BE2C (cell line): ENCODE results near the gene TEX47. TPM values are rescaled to one million over a fixed set of nuclear protein-coding genes. Genes with fewer than 3 reads are reported as not detected.

Experiments used
- DNase-seq: peaks from one replicate; pipeline ENCODE4 v3.0.0-alpha.2; 2020
- H3K27me3 ChIP-seq: fragments of 250-450 bp; sonication (Bioruptor Pico); 2 replicates; pipeline ENCODE4 v1.5.1; 2020; ENCODE audit warnings: mild to moderate bottlenecking
- H3K36me3 ChIP-seq: fragments of 250-450 bp; sonication (Bioruptor Pico); 2 replicates; pipeline ENCODE4 v1.5.1; 2020; ENCODE audit warnings: mild to moderate bottlenecking
- H3K4me1 ChIP-seq: fragments of 250-450 bp; sonication (Bioruptor Pico); 2 replicates; pipeline ENCODE4 v1.5.1; 2020
- H3K4me3 ChIP-seq: 2 replicates; pipeline ENCODE4 v1.5.1; 2011; ENCODE audit warnings: low read depth, low read length
- H3K9me3 ChIP-seq: fragments of 250-450 bp; sonication (Bioruptor Pico); 2 replicates; pipeline ENCODE4 v1.5.1; 2020
- polyA plus RNA-seq: library from polyadenylated mRNA; unstranded; fragments of >200 nt; gene quantifications from one replicate; pipeline ENCODE4 v1.2.1, GENCODE V29; 2012; ENCODE audit warnings: low read depth, missing spikeins; ENCODE audit not compliant: insufficient read length, insufficient read depth
- TF ChIP-seq, protein P1 (sequence below): IDR thresholded peaks from 2 replicates; pipeline ENCODE4 v1.5.1; 2012; ENCODE audit warnings: mild to moderate bottlenecking, low read depth, low read length

Gene TEX47
- not detected for polyA plus RNA-seq

DNA sequence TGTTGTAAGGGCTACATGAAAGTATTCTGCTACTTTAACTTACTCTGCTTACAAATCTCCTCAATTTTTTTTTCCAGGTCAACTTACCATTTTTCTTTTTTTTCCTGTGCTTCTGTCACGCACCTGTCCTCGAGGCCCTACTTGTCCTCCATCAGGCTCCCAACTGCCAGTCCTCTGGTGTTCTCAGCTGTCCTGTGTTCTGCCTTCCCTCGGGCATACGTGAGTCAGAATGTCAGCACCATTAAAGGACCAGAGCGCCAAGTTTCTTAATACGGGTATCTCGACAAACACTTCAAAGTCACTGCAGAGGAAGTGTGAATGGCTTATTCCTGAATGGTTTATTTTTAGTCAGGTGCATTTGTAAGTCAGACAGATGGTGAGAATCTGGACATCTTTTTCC is at the start of gene TEX47:
Gene TEX47 (minus strand): TSS at position 185 of the 400 bp plus-strand sequence. CDS start 795 bp downstream, outside the sequence.
- TF ChIP-seq, protein P1, sequence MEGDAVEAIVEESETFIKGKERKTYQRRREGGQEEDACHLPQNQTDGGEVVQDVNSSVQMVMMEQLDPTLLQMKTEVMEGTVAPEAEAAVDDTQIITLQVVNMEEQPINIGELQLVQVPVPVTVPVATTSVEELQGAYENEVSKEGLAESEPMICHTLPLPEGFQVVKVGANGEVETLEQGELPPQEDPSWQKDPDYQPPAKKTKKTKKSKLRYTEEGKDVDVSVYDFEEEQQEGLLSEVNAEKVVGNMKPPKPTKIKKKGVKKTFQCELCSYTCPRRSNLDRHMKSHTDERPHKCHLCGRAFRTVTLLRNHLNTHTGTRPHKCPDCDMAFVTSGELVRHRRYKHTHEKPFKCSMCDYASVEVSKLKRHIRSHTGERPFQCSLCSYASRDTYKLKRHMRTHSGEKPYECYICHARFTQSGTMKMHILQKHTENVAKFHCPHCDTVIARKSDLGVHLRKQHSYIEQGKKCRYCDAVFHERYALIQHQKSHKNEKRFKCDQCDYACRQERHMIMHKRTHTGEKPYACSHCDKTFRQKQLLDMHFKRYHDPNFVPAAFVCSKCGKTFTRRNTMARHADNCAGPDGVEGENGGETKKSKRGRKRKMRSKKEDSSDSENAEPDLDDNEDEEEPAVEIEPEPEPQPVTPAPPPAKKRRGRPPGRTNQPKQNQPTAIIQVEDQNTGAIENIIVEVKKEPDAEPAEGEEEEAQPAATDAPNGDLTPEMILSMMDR, result no peak
- Histone ChIP-seq H3K4me3 (no peak within 1 kb of the TSS), H3K27me3 (no peaks in the 10 kb centered on the region; the same call in 1 of the 2 replicates), H3K36me3 (no peaks in the 10 kb centered on the region), H3K4me1 (no peaks in the 10 kb centered on the region), H3K9me3 (no peaks in the 10 kb centered on the region)
- DNase-seq, result no peak

DNA sequence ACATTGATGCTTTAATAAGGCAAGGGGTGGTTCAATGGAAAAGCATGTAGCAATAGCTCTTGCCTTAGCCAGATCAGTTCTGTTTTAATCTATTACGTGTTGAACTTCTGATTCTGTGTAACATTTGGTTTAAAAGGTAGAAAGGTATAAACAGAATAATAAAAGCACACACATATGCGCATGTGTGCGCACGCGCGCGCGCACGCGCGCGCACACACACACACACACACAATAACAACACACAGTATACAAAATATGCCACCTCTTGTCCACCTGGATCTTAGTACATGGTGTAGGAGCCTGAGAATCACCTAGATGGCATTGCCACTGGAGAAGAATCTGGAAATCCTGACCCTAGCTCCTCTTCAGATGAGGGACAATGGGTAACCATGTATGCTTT is 49.6 kb upstream of the TEX47 start:
- DNase-seq, result no peak
- Histone ChIP-seq H3K27me3 (no peaks in the 10 kb centered on the region), H3K9me3 (no peaks in the 10 kb centered on the region), H3K36me3 (no peaks in the 10 kb centered on the region), H3K4me1 (peaks cover 9% of the 10 kb centered on the region; the same call in 1 of the 2 replicates), H3K4me3 (no peak overlapping the region)
- TF ChIP-seq, protein P1, result no peak

DNA sequence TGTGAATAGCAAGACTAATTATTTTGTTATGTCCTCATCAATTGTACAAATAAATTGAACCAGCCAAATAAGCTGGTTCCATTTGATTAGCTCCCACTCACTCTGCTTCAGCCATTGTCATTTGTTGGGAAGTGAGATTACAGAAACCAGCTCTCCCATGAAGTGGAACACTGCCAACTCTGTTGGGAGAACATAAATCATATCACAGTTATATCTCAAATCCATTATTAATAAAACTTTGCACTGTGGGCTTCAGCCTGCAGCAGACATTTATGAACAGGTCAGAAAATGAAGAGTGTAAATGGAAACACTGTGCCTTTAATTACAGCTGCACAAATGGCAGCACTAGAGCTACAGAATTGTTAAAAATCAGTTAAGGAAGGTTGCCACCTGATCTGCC is 46.7 kb upstream of the TEX47 start:
- Histone ChIP-seq H3K27me3 (no peaks in the 10 kb centered on the region), H3K4me3 (no peak overlapping the region), H3K36me3 (no peaks in the 10 kb centered on the region), H3K9me3 (no peaks in the 10 kb centered on the region), H3K4me1 (peaks cover 9% of the 10 kb centered on the region; the same call in 1 of the 2 replicates)
- TF ChIP-seq, protein P1, result no peak
- peak; percentile 42 for DNase-seq

DNA sequence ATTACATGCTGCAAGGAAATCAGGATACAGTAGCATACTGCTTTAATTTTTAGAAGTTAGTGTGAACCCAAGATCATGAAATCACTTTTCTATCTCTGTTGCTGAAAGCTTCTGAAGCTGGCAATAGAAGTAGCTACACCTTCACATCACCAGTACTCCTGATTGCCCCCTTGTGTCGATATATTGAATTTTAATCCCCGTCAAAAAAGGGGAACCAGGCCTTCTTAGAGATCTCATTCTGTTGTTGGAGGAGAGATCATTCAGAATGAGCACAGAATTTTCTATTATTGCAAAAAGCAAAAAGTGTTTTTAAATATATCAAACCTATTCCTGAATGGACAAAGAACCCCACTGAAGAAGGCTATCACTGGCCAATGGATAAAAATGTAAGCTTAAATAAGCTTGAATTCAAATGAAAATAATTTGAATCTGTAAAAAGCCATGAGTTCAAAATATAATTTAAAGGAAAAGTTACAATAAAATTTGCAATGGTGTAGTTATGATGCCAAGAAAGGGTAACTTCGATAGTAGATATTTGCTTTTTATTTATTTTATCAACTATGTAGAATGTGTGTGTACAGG is 39.7 kb upstream of the TEX47 start:
- peak; percentile 15 for DNase-seq
- H3K36me3 ChIP-seq, result no peaks in the 10 kb centered on the region
- no peaks in the 10 kb centered on the region for H3K27me3 ChIP-seq
- H3K4me1 ChIP-seq, result no peaks in the 10 kb centered on the region; the same call in 1 of the 2 replicates
- TF ChIP-seq, protein P1, result peak; percentile 74
- H3K9me3 ChIP-seq, result no peaks in the 10 kb centered on the region
- no peak overlapping the region for H3K4me3 ChIP-seq

DNA sequence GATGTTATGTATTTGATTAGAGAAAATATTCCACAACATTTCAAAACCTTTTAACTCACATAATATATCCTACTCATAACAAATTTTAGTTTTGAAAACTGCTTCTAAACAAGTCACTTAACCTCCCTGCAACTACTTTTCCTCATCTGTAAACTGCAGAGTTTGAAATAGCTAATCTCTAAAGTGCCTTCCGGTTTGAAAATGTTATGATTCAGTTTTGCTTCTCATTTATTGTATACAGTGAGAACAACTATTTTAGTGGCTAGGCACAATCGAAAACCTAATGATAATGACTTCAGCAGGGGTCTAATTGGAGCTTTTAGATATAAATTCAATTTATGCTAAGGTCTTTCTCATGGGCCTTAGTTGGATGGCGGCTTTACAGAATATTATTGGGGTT is 30.7 kb upstream of the TEX47 start:
- no peaks in the 10 kb centered on the region for H3K27me3 ChIP-seq
- no peak for DNase-seq
- no peaks in the 10 kb centered on the region for H3K9me3 ChIP-seq
- no peak overlapping the region for H3K4me3 ChIP-seq
- no peaks in the 10 kb centered on the region for H3K36me3 ChIP-seq
- TF ChIP-seq, protein P1, result no peak
- no peaks in the 10 kb centered on the region for H3K4me1 ChIP-seq

DNA sequence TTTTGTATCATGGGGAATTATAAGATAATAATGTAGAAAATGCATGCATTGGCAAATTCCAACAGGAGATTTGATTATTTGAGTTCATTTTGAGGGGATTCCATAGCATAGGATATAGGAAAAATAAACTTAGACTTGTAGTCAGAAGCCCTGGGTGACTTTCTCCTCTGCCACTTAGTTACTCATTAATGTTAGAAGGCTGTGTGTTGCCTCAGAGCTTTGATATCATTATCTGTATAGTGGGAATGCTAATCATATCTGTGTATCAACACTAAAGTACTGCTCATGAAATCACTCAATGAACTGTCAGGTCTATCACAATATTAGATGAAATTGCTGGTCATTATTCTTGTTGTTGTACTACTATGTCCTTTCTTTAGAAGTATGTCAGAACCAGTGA is 23.0 kb upstream of the TEX47 start:
- Histone ChIP-seq H3K9me3 (no peaks in the 10 kb centered on the region), H3K27me3 (no peaks in the 10 kb centered on the region), H3K4me1 (no peaks in the 10 kb centered on the region), H3K36me3 (no peaks in the 10 kb centered on the region), H3K4me3 (no peak overlapping the region)
- TF ChIP-seq, protein P1, result no peak
- DNase-seq, result no peak
